Caki2 (cell line): Measurements from ENCODE around the gene NUDC. TPM values are rescaled to one million over a fixed set of nuclear protein-coding genes. Genes with fewer than 3 reads are reported as not detected.

Source experiments
- total RNA-seq: library from RNA; depleted of rRNA; stranded (reverse); fragments of >200 nt; shearing (Covaris generic); gene quantifications from 2 replicates; pipeline ENCODE4 v1.2.3, GENCODE V29; 2014; ENCODE audit warnings: low replicate concordance; rRNA removed

NUDC gene
- total RNA-seq, 1 experiment from 2014 or later, result 36.2 TPM

Other genes with a start within 250 kb of the NUDC start
- 8.4 and 9.5 TPM in 2 replicates for gene ARID1A, start 225.7 kb upstream of the NUDC start, total RNA-seq
- 14.7 and 35.1 TPM in 2 replicates for gene PIGV, start 133.8 kb upstream of the NUDC start, total RNA-seq
- gene ZDHHC18, start 95.1 kb upstream of the NUDC start, total RNA-seq, result 17.4 and 23.5 TPM in 2 replicates
- 211 and 262 TPM in 2 replicates for gene SFN, start 58.6 kb upstream of the NUDC start, total RNA-seq
- gene GPN2, start 31.5 kb upstream of the NUDC start, total RNA-seq, result 16.1 and 16.9 TPM in 2 replicates
- gene GPATCH3, start 21.3 kb upstream of the NUDC start, total RNA-seq, result 13.0 and 17.3 TPM in 2 replicates
- not detected in 2 replicates for gene NR0B2, start 7.8 kb upstream of the NUDC start, total RNA-seq
- 0.61 and 0.96 TPM in 2 replicates for gene KDF1, start 38.7 kb downstream of the NUDC start, total RNA-seq
- gene TRNP1, start 71.9 kb downstream of the NUDC start, total RNA-seq, result 177 and 245 TPM in 2 replicates
- 5.2 and 7.7 TPM in 2 replicates for gene TENT5B, start 91.1 kb downstream of the NUDC start, total RNA-seq
- gene SLC9A1, start 233.4 kb downstream of the NUDC start, total RNA-seq, result 2.9 and 4.3 TPM in 2 replicates